Esophagus squamous epithelium (tissue), 4 donors: ENCODE measurements around the gene ADGRG1.

Experiments used
- CTCF ChIP-seq, 6 experiments: fragments of 450-650 bp in 4 of 6; fragments of 200-600 bp in 2 of 6; sonication (generic) in 2 of 6; IDR thresholded peaks; one replicate each; pipeline ENCODE4 v1.5.1; 2016 to 2019; ENCODE audit warnings: antibody characterized with exemption in 6 of 6, mild to moderate bottlenecking in 4 of 6, moderate library complexity in 4 of 6
- POLR2A ChIP-seq, 4 donors: fragments of 450-650 bp; IDR thresholded peaks; one replicate each; pipeline ENCODE4 v1.6.1; 2017; ENCODE audit warnings: antibody characterized with exemption in 4 of 4, mild to moderate bottlenecking in 4 of 4, moderate library complexity in 3 of 4

- TF ChIP-seq CTCF (IDR thresholded peaks at IDR 0.05) (no peak), POLR2A (IDR thresholded peaks at IDR 0.05) (no peak)
These were observed 18.9 kb downstream of the ADGRG1 start for GRCh38 chr16:57647136-57647875.
